HEK293 (cell line): ENCODE results near the gene KCNB1.

Source experiments
- CTCF ChIP-seq: fragments of 450-650 bp; formaldehyde crosslinking; IDR thresholded peaks from 2 replicates; pipeline ENCODE4 v1.5.1; 2016; ENCODE audit warnings: missing biosample characterization, missing genetic modification characterization
- ZBTB11 ChIP-seq: fragments of 450-650 bp; formaldehyde crosslinking; conservative IDR thresholded peaks from 2 replicates; pipeline ENCODE4 v1.5.1; 2016; ENCODE audit warnings: low read depth, missing biosample characterization, missing genetic modification characterization
- ZNF155 ChIP-seq: fragments of 450-650 bp; formaldehyde crosslinking; IDR thresholded peaks from 2 replicates; pipeline ENCODE4 v1.5.1; 2016; ENCODE audit warnings: missing biosample characterization, missing genetic modification characterization
- ZNF266 ChIP-seq: fragments of 450-650 bp; formaldehyde crosslinking; IDR thresholded peaks from 2 replicates; pipeline ENCODE4 v1.5.1; 2016; ENCODE audit warnings: missing biosample characterization, missing genetic modification characterization, low read depth
- ZNF664 ChIP-seq: fragments of 450-650 bp; formaldehyde crosslinking; IDR thresholded peaks from 2 replicates; pipeline ENCODE4 v1.5.1; 2016; ENCODE audit warnings: missing biosample characterization, missing genetic modification characterization
- ZNF76 ChIP-seq: fragments of 450-650 bp; formaldehyde crosslinking; IDR thresholded peaks from 2 replicates; pipeline ENCODE4; 2016; ENCODE audit warnings: low read depth, missing biosample characterization, missing genetic modification characterization, borderline replicate concordance

GRCh38 chr20:49444553-49444990, 37.9 kb downstream of the KCNB1 start:
- TF ChIP-seq ZNF664 (tag by site-specific recombination) (no peak), CTCF (tag by site-specific recombination) (no peak), ZBTB11 (tag by site-specific recombination) (no peak), ZNF76 (tag by site-specific recombination) (no peak), ZNF266 (tag by site-specific recombination) (no peak), ZNF155 (tag by site-specific recombination) (no peak)
